HUES64 (cell line): ENCODE data around the gene DGKI.

Source experiments
- H3K27ac ChIP-seq: 2 replicates; pipeline ENCODE4 v1.7.0; 2013; ENCODE audit warnings: low read depth, low read length, inconsistent platforms
- H3K27me3 ChIP-seq: 2 replicates; pipeline ENCODE4 v1.6.1; 2013; ENCODE audit warnings: mild to moderate bottlenecking, low read length; ENCODE audit not compliant: insufficient read depth
- H3K36me3 ChIP-seq: 2 replicates; pipeline ENCODE4 v1.6.1; 2013; ENCODE audit warnings: mild to moderate bottlenecking, low read length; ENCODE audit not compliant: insufficient read depth
- H3K4me1 ChIP-seq: 2 replicates; pipeline ENCODE4 v1.6.1; 2013; ENCODE audit warnings: mild to moderate bottlenecking, low read length, moderate library complexity; ENCODE audit not compliant: insufficient read depth
- H3K4me3 ChIP-seq: 2 replicates; pipeline ENCODE4 v1.5.1; 2013; ENCODE audit warnings: mild to moderate bottlenecking, low read length, moderate library complexity
- H3K9ac ChIP-seq: 2 replicates; pipeline ENCODE4 v1.6.1; 2013; ENCODE audit warnings: mild to moderate bottlenecking, low read depth, low read length
- H3K9me3 ChIP-seq: 2 replicates; pipeline ENCODE4 v1.6.1; 2013; ENCODE audit warnings: low read depth, low read length; ENCODE audit not compliant: insufficient read depth
- WGBS: fragments of 150-250, 120-280 bp; methylation state at CpG from one replicate; pipeline ENCODE4 v1.1.7; 2013; ENCODE audit warnings: missing lambda C conversion rate; 5-methylcytosine and 5-hydroxymethylcytosine counted together

DGKI gene

GRCh38 chr7:137402536-137403352, 444.0 kb downstream of the DGKI start:
- Histone ChIP-seq H3K27ac (peak overlapping the region; percentile 48; the same call in 1 of the 2 replicates), H3K9ac (peak overlapping the region; percentile 35; the same call in 1 of the 2 replicates), H3K27me3 (no peaks in the 10 kb centered on the region), H3K4me1 (peaks cover 38% of the 10 kb centered on the region), H3K36me3 (no peaks in the 10 kb centered on the region), H3K4me3 (peak overlapping the region; percentile 47), H3K9me3 (no peaks in the 10 kb centered on the region)
- 17% methylated on average over 10 of the region's 10 CpGs for WGBS

GRCh38 chr7:137399827-137400823, 446.6 kb downstream of the DGKI start:
- Histone ChIP-seq H3K4me3 (no peak overlapping the region), H3K4me1 (peaks cover 38% of the 10 kb centered on the region), H3K27me3 (no peaks in the 10 kb centered on the region), H3K9ac (no peak overlapping the region), H3K27ac (no peak overlapping the region), H3K36me3 (no peaks in the 10 kb centered on the region), H3K9me3 (no peaks in the 10 kb centered on the region)
- WGBS, result 69% methylated on average over 7 of the region's 7 CpGs

- WGBS, result 96% methylated on average over 4 of the region's 4 CpGs
- no peaks in the 10 kb centered on the region for H3K9me3 ChIP-seq
- H3K27me3 ChIP-seq, result no peaks in the 10 kb centered on the region
- H3K4me1 ChIP-seq, result peaks cover 13% of the 10 kb centered on the region
- no peak overlapping the region for H3K27ac ChIP-seq
- no peak overlapping the region for H3K9ac ChIP-seq
- no peaks in the 10 kb centered on the region for H3K36me3 ChIP-seq
- no peak overlapping the region for H3K4me3 ChIP-seq
Observed at GRCh38 chr7:137396051-137396450, 450.7 kb downstream of the DGKI start.

- WGBS, result 97% methylated on average over 9 of the region's 9 CpGs
- Histone ChIP-seq H3K9ac (no peak overlapping the region), H3K27ac (no peak overlapping the region), H3K36me3 (no peaks in the 10 kb centered on the region), H3K4me1 (peaks cover 12% of the 10 kb centered on the region), H3K4me3 (no peak overlapping the region), H3K9me3 (no peaks in the 10 kb centered on the region), H3K27me3 (no peaks in the 10 kb centered on the region)
Observed at GRCh38 chr7:137395420-137395819, 451.4 kb downstream of the DGKI start.

- H3K27ac ChIP-seq, result no peak overlapping the region
- H3K36me3 ChIP-seq, result no peaks in the 10 kb centered on the region
- H3K27me3 ChIP-seq, result no peaks in the 10 kb centered on the region
- H3K9me3 ChIP-seq, result no peaks in the 10 kb centered on the region
- peaks cover 5% of the 10 kb centered on the region; the same call in 1 of the 2 replicates for H3K4me1 ChIP-seq
- no peak overlapping the region for H3K4me3 ChIP-seq
- no peak overlapping the region for H3K9ac ChIP-seq
Observed at GRCh38 chr7:137393570-137393969, 453.2 kb downstream of the DGKI start.

GRCh38 chr7:137390076-137390475, 456.7 kb downstream of the DGKI start:
- Histone ChIP-seq H3K9me3 (no peaks in the 10 kb centered on the region), H3K4me3 (no peak overlapping the region), H3K36me3 (no peaks in the 10 kb centered on the region), H3K9ac (no peak overlapping the region), H3K27me3 (no peaks in the 10 kb centered on the region), H3K4me1 (peaks cover 22% of the 10 kb centered on the region), H3K27ac (no peak overlapping the region)
- 94% methylated on average over 1 of the region's 1 CpG for WGBS

- WGBS, result 90% methylated on average over 1 of the region's 1 CpG
- H3K4me3 ChIP-seq, result no peak overlapping the region
- H3K27me3 ChIP-seq, result no peaks in the 10 kb centered on the region
Observed at GRCh38 chr7:137388916-137389315, 457.9 kb downstream of the DGKI start.

GRCh38 chr7:137386966-137387365, 459.8 kb downstream of the DGKI start:
- Histone ChIP-seq H3K9me3 (no peaks in the 10 kb centered on the region), H3K4me3 (no peak overlapping the region), H3K27ac (no peak overlapping the region), H3K9ac (no peak overlapping the region), H3K4me1 (peaks cover 17% of the 10 kb centered on the region), H3K27me3 (no peaks in the 10 kb centered on the region), H3K36me3 (no peaks in the 10 kb centered on the region)
- WGBS, result no CpG with 5 or more reads among the region's 1 CpG

More at GRCh38 chr7:137388916-137389315, 457.9 kb downstream of the DGKI start:
- no peak overlapping the region for H3K27ac ChIP-seq
- H3K9me3 ChIP-seq, result no peaks in the 10 kb centered on the region
- H3K9ac ChIP-seq, result no peak overlapping the region
- H3K4me1 ChIP-seq, result peaks cover 22% of the 10 kb centered on the region
- H3K36me3 ChIP-seq, result no peaks in the 10 kb centered on the region

GRCh38 chr7:137381045-137381444, 465.7 kb downstream of the DGKI start:
- no peaks in the 10 kb centered on the region for H3K36me3 ChIP-seq
- WGBS, result no CpG with 5 or more reads among the region's 1 CpG

GRCh38 chr7:137373507-137373906, 473.3 kb downstream of the DGKI start:
- no peaks in the 10 kb centered on the region for H3K27me3 ChIP-seq
- no peak overlapping the region for H3K4me3 ChIP-seq
- 93% methylated on average over 2 of the region's 2 CpGs for WGBS
- peaks cover 3% of the 10 kb centered on the region; the same call in 1 of the 2 replicates for H3K9me3 ChIP-seq
- H3K9ac ChIP-seq, result no peak overlapping the region
- H3K27ac ChIP-seq, result no peak overlapping the region
- H3K4me1 ChIP-seq, result no peaks in the 10 kb centered on the region
- H3K36me3 ChIP-seq, result no peaks in the 10 kb centered on the region

More at GRCh38 chr7:137381045-137381444, 465.7 kb downstream of the DGKI start:
- H3K9ac ChIP-seq, result no peak overlapping the region
- H3K9me3 ChIP-seq, result no peaks in the 10 kb centered on the region
- H3K4me3 ChIP-seq, result no peak overlapping the region
- H3K27ac ChIP-seq, result no peak overlapping the region
- no peaks in the 10 kb centered on the region for H3K27me3 ChIP-seq
- H3K4me1 ChIP-seq, result 0 out of 2 replicates have a peak, but pooled peaks cover 3% of the 10 kb centered on the region

- Histone ChIP-seq H3K9ac (no peak overlapping the region), H3K27ac (no peak overlapping the region), H3K4me1 (no peaks in the 10 kb centered on the region), H3K9me3 (peaks cover 16% of the 10 kb centered on the region; the same call in 1 of the 2 replicates), H3K27me3 (no peaks in the 10 kb centered on the region), H3K4me3 (no peak overlapping the region), H3K36me3 (no peaks in the 10 kb centered on the region)
- WGBS, result 88% methylated on average over 2 of the region's 2 CpGs
Observed at GRCh38 chr7:137371616-137372015, 475.2 kb downstream of the DGKI start.
